ENCODE data around the gene DSPP.

- TF ChIP-seq MAX (CRISPR knock-in tag; IDR thresholded peaks at IDR 0.05) (no peak), E2F1 (CRISPR knock-in tag; IDR thresholded peaks at IDR 0.05) (no peak), CTCF (IDR thresholded peaks at IDR 0.05) (no peak), TEAD4 (CRISPR knock-in tag; IDR thresholded peaks at IDR 0.05) (no peak), USF2 (CRISPR knock-in tag; IDR thresholded peaks at IDR 0.05) (no peak), NFYB (CRISPR knock-in tag; conservative IDR thresholded peaks at IDR 0.05; ENCODE audit: low read depth) (no peak)
Measured at GRCh38 chr4:87584222-87584908, 24.0 kb upstream of the DSPP start.
